Measurements from ENCODE around the gene DTX3L. TPM values are rescaled to one million over a fixed set of nuclear protein-coding genes. Genes with fewer than 3 reads are reported as not detected.

DTX3L gene
- total and polyA plus RNA-seq, 9 of the 15 experiments (the other 6 are each of a cell fraction or from before 2014, with no cell fraction given), result 2.3 to 6.5 (median 3.0) TPM

- H3K27me3 ChIP-seq (ENCODE audit: control insufficient read depth in 2 of 2, insufficient read depth in 2 of 2, low read length in 2 of 2), result no peaks in the 10 kb centered on the region
- FAIRE-seq, result peak; percentile 80
Observed at GRCh38 chr3:122572940-122573412, 8.8 kb downstream of the DTX3L start.

More at GRCh38 chr3:122572940-122573412, 8.8 kb downstream of the DTX3L start:
- Histone ChIP-seq H3K79me2 (ENCODE audit: control insufficient read depth, insufficient read depth, low read length) (no peaks in the 10 kb centered on the region), H4K20me1 (replicated peaks; ENCODE audit: control insufficient read depth, insufficient read depth, low read length) (no peaks in the 10 kb centered on the region), H3K36me3 (ENCODE audit: control insufficient read depth, insufficient read depth, low read length) (peaks cover 17% of the 10 kb centered on the region; the same call in 2 of the 3 replicates), H3K4me2 (ENCODE audit: insufficient read depth, low read length) (no peak overlapping the region), H2AFZ (ENCODE audit: low read depth, low read length) (no peak overlapping the region), H3K9me1 (ENCODE audit: control insufficient read depth, insufficient read depth, low read length) (no peaks in the 10 kb centered on the region), H3K9ac (ENCODE audit: insufficient read depth in 1 of 2, low read depth in 2 of 2, low read length in 2 of 2) (peak overlapping the region in 1 of 2 experiments; percentile 52; a peak in 1 of 4 replicates), H3K9me3 (replicated peaks; ENCODE audit: control insufficient read depth, insufficient read depth, low read depth, low read length) (no peaks in the 10 kb centered on the region), H3K4me3 (no peak overlapping the region), H3K4me1 (replicated peaks in 1 of 2; ENCODE audit: control insufficient read depth in 2 of 2, insufficient read depth in 2 of 2, low read length in 2 of 2) (peaks cover 6 to 7% of the 10 kb centered on the region in 2 experiments; a peak in 3 of 5 replicates), H3K27ac (ENCODE audit: extremely low read depth, low read depth, low read length) (peak overlapping the region; percentile 25; the same call in 1 of the 3 replicates)
- BruUV-seq (replicated peaks), result no TSS peak
- intact Hi-C loops (cut with micrococcal nuclease) (no loop called here), in situ Hi-C loops (cut with MboI) (no loop called here)
- ATAC-seq, result peak; percentile 80
- peak in 2 of 4 experiments; percentile 13 to 45 for DNase-seq (ENCODE audit: extremely low read depth in 1 of 4, low spot score in 3 of 4)
- peak; percentile 45; the same call in 1 of the 2 replicates for TF ChIP-seq ATF3 (IDR thresholded peaks at IDR 0.05)
- TF ChIP-seq ATF3 (CRISPR knock-in tag; conservative IDR thresholded peaks at IDR 0.05), result no peak
- TF ChIP-seq VEZF1 (CRISPR knock-in tag; IDR thresholded peaks at IDR 0.05), result peak; percentile 28; the same call in 1 of the 2 replicates
- TF ChIP-seq SUPT5H (IDR thresholded peaks at IDR 0.05), result no peak
- peak; percentile 71 for TF ChIP-seq SPI1 (IDR thresholded peaks at IDR 0.05; ENCODE audit: borderline replicate concordance, low read depth, low read length)
- TF ChIP-seq FOSL1 (tag; conservative IDR thresholded peaks at IDR 0.05), result peak; percentile 49
- peak in 1 of 2 experiments; percentile 13; a peak in 1 of 4 replicates for TF ChIP-seq KDM1A (IDR thresholded peaks at IDR 0.05)
- TF ChIP-seq NR2C2 (CRISPR knock-in tag; IDR thresholded peaks at IDR 0.05), result no peak
- TF ChIP-seq NR2C2 (tag; IDR thresholded peaks at IDR 0.05), result peak; percentile 51; the same call in 1 of the 2 replicates
- TF ChIP-seq EGR1 (conservative IDR thresholded peaks at IDR 0.05), result no peak
- peak; percentile 78 for TF ChIP-seq JUND (IDR thresholded peaks at IDR 0.05; ENCODE audit: borderline replicate concordance, low read depth, low read length)
- TF ChIP-seq JUND (tag; IDR thresholded peaks at IDR 0.05; ENCODE audit: borderline replicate concordance, low read depth, low read length), result peak; percentile 49; the same call in 1 of the 3 replicates
- no peak for TF ChIP-seq NR2C1 (IDR thresholded peaks at IDR 0.05)
- 0 out of 2 replicates have a peak, but pooled peaks have one; percentile 20 for TF ChIP-seq NR2C1 (tag; IDR thresholded peaks at IDR 0.05)
- CTCF ChIA-PET (ENCODE audit: low intra/inter-chr PET ratio), result no interaction called here
- 29% methylated on average over 2 of the region's 3 CpGs for whole genome bisulfite sequencing (ENCODE audit: insufficient coverage, low coverage, missing lambda C conversion rate)
- POLR2A ChIA-PET, result interaction anchor here (1.0 kb wide), 1 partner anchor 8 kb away, joined by 4 read pairs; the partner anchor contains the start of genes DTX3L and PARP9

Data from K562 (cell line).